ENCODE results near the gene CLEC1A. TPM values are rescaled to one million over a fixed set of nuclear protein-coding genes. Genes with fewer than 3 reads are reported as not detected.
"Not testable (repeated sequence)": the region's sequence is repeated elsewhere in the genome, so short reads cannot be mapped to it uniquely, and the experiment has no call there.

The CLEC1A gene
- total RNA-seq, 2 donors from 2014 or later, result 0.93 to 2.8 TPM

DNA sequence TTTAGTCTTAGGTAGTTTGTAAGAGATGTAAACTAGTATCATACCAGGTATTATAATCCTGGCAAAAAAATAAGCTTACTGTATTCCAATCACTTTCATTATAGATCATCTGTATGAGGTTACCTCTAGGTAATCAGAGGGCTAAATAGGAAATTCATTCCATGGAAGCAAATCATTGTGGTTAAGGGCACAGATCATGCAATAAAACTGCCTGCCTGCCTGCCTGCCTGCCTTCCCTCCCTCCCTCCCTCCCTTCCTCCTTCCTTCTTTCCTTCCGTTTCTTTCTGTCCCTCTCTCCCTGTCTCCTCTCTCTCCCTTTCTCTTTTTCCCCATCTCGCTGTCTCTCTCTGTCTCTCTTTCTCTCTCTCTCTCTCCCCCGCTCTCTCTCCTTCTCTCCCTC is 71.5 kb downstream of the CLEC1A start:
- Histone ChIP-seq H3K36me3 (no peaks in the 10 kb centered on the region), H3K9me3 (no peaks in the 10 kb centered on the region), H3K27ac (no peak overlapping the region), H3K4me3 (no peak overlapping the region), H3K4me1 (no peaks in the 10 kb centered on the region), H3K27me3 (no peaks in the 10 kb centered on the region)
- TF ChIP-seq, protein P1, sequence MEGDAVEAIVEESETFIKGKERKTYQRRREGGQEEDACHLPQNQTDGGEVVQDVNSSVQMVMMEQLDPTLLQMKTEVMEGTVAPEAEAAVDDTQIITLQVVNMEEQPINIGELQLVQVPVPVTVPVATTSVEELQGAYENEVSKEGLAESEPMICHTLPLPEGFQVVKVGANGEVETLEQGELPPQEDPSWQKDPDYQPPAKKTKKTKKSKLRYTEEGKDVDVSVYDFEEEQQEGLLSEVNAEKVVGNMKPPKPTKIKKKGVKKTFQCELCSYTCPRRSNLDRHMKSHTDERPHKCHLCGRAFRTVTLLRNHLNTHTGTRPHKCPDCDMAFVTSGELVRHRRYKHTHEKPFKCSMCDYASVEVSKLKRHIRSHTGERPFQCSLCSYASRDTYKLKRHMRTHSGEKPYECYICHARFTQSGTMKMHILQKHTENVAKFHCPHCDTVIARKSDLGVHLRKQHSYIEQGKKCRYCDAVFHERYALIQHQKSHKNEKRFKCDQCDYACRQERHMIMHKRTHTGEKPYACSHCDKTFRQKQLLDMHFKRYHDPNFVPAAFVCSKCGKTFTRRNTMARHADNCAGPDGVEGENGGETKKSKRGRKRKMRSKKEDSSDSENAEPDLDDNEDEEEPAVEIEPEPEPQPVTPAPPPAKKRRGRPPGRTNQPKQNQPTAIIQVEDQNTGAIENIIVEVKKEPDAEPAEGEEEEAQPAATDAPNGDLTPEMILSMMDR (IDR thresholded peaks at IDR 0.05), result no peak
- DNase-seq (ENCODE audit: low spot score), result no peak

- H3K27me3 ChIP-seq; H3K27ac ChIP-seq; DNase-seq (ENCODE audit: low spot score); H3K9me3 ChIP-seq; H3K36me3 ChIP-seq; H3K4me3 ChIP-seq; H3K4me1 ChIP-seq: not testable (repeated sequence)
Measured at GRCh38 chr12:10026666-10027065, 72.1 kb downstream of the CLEC1A start.

DNA sequence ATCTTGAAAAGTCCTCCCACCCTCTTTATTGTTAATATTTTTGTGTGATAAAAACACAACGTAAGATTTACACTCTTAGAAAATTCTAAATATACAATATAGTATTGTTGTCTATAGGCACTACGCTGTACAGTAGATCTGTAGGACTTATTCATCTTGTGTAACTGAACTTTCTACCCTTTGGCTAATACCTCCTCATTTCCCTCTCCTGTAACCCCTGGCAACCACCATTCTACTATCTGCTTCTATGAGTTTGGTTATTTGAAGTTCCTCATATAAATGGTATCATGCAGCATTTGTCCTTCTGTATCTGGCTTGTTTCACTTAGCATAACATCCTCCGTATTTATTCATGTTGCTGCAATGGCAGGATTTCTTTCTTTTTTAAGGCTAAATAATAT is 73.5 kb downstream of the CLEC1A start:
- no peak overlapping the region for H3K27ac ChIP-seq
- H3K36me3 ChIP-seq, result no peaks in the 10 kb centered on the region
- no peaks in the 10 kb centered on the region for H3K9me3 ChIP-seq
- DNase-seq (ENCODE audit: low spot score), result no peak
- no peaks in the 10 kb centered on the region for H3K27me3 ChIP-seq
- H3K4me1 ChIP-seq, result no peaks in the 10 kb centered on the region
- TF ChIP-seq, protein P1 (IDR thresholded peaks at IDR 0.05), result no peak
- H3K4me3 ChIP-seq, result no peak overlapping the region

- no peaks in the 10 kb centered on the region for H3K27me3 ChIP-seq
- TF ChIP-seq, protein P1 (IDR thresholded peaks at IDR 0.05), result no peak
- no peaks in the 10 kb centered on the region for H3K36me3 ChIP-seq
- no peaks in the 10 kb centered on the region for H3K4me1 ChIP-seq
- H3K4me3 ChIP-seq, result no peak overlapping the region
- DNase-seq (ENCODE audit: low spot score), result no peak
- no peaks in the 10 kb centered on the region for H3K9me3 ChIP-seq
- no peak overlapping the region for H3K27ac ChIP-seq
Measured at GRCh38 chr12:10021342-10021741, 77.4 kb downstream of the CLEC1A start.

Other genes with a start within 250 kb of the CLEC1A start
- gene CLEC2B, start 229.6 kb downstream of the CLEC1A start, total RNA-seq, result 1 to 10 TPM; 3.9 to 4.9 TPM
- not detected for gene KLRF2, start 217.5 kb downstream of the CLEC1A start, total RNA-seq
- gene CLEC2A, start 166.6 kb downstream of the CLEC1A start, total RNA-seq, result not detected
- gene CLEC12A, start 127.6 kb downstream of the CLEC1A start, total RNA-seq, result 1 to 10 TPM in 1 of 2 donors, under 1 TPM in 1; 0.47 to 1.3 TPM
- not detected for gene CLEC1B, start 99.9 kb downstream of the CLEC1A start, total RNA-seq
- gene CLEC12B, start 88.4 kb downstream of the CLEC1A start, total RNA-seq, result not detected
- not detected for gene CLEC9A, start 68.3 kb downstream of the CLEC1A start, total RNA-seq
- gene CLEC7A, start 31.2 kb upstream of the CLEC1A start, total RNA-seq, result 1 to 10 TPM; 4.2 to 7.9 TPM
- gene OLR1, start 73.1 kb upstream of the CLEC1A start, total RNA-seq, result 1 to 10 TPM; 1.6 to 2.5 TPM
- gene TMEM52B, start 80.0 kb upstream of the CLEC1A start, total RNA-seq, result under 1 TPM in 1 of 2 donors, not detected in 1; 0.51 TPM
- 100 to 1,000 TPM; 180 to 335 TPM for gene GABARAPL1, start 113.9 kb upstream of the CLEC1A start, total RNA-seq
- under 1 TPM; 0.82 to 0.94 TPM for gene KLRD1, start 208.9 kb upstream of the CLEC1A start, total RNA-seq

Data from right atrium auricular region (tissue), 2 donors.